ENCODE data around the gene ABCA10.
"Not testable (repeated sequence)": the region's sequence is repeated elsewhere in the genome, so short reads cannot be mapped to it uniquely, and the experiment has no call there.

ABCA10 gene

DNA sequence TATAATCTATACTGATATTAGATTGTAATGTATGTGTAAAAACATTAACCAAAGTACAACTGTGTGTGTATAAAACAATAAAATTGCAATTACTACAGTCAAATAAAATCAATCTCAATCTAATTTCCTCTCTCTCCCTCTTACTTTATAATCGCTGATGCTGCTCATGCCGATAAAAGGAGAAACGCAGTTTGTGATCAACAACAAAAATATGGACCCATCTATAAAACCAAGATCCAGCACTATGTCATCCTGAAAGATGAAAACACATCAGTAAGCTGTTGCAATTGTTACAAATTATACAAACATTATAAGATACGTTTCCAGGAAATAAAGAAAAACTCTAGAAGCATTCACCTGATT lies 53.4 kb downstream of the ABCA10 start:
- in situ Hi-C loops (cut with HindIII; ENCODE audit: low sequenced_read_pairs) = no loop called here
- H3K4me3 ChIP-seq (ENCODE audit: low read depth, low read length) = no peak overlapping the region
- TF ChIP-seq, protein P1, sequence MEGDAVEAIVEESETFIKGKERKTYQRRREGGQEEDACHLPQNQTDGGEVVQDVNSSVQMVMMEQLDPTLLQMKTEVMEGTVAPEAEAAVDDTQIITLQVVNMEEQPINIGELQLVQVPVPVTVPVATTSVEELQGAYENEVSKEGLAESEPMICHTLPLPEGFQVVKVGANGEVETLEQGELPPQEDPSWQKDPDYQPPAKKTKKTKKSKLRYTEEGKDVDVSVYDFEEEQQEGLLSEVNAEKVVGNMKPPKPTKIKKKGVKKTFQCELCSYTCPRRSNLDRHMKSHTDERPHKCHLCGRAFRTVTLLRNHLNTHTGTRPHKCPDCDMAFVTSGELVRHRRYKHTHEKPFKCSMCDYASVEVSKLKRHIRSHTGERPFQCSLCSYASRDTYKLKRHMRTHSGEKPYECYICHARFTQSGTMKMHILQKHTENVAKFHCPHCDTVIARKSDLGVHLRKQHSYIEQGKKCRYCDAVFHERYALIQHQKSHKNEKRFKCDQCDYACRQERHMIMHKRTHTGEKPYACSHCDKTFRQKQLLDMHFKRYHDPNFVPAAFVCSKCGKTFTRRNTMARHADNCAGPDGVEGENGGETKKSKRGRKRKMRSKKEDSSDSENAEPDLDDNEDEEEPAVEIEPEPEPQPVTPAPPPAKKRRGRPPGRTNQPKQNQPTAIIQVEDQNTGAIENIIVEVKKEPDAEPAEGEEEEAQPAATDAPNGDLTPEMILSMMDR (IDR thresholded peaks at IDR 0.05; ENCODE audit: low read depth, low read length) = no peak
- DNase-seq (ENCODE audit: low read depth, low spot score) = no peak

DNA sequence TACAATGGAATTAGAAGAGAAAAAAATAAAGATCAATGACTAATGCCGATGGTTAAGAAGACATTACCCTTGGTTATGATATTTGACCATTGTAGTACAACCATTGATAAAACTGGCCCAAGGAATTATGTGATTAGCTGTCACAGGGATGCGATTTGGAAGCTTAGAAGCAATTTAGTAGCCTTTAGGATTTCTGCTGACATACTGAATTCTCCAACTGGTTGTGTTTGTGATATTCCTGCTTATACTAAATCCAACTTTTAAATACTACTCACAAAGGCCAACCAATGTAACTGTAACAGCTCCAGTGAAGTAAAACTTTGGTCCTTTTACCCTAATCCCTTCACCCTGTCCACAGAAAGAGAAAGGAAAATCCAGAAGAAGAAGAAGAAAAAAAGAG lies 55.5 kb downstream of the ABCA10 start:
- in situ Hi-C loops (cut with HindIII; ENCODE audit: low sequenced_read_pairs) = no loop called here
- no peak overlapping the region for H3K4me3 ChIP-seq (ENCODE audit: low read depth, low read length)
- DNase-seq (ENCODE audit: low read depth, low spot score) = no peak
- TF ChIP-seq, protein P1 (IDR thresholded peaks at IDR 0.05; ENCODE audit: low read depth, low read length) = no peak

DNA sequence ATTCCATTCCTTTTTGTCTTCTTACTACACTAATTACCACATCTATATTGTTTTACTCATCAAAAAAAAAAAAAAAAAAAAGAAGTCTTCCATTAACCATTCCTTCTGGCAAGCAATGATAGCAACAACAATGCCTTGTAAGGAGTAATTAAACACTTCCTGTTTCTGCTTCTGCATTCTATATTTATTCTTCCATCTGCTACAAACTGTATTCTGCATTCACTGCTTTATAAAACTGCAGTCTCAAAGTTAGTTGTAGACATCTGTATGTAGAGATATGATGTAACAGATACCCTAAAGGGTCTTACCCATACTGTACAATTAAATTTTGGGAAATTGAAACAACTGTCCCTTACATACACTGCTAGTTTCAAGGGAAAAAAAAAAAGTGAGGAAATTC lies 58.2 kb downstream of the ABCA10 start:
- no peak for DNase-seq (ENCODE audit: low read depth, low spot score)
- in situ Hi-C loops (cut with HindIII; ENCODE audit: low sequenced_read_pairs) = no loop called here
- TF ChIP-seq, protein P1 (IDR thresholded peaks at IDR 0.05; ENCODE audit: low read depth, low read length) = no peak
- no peak overlapping the region for H3K4me3 ChIP-seq (ENCODE audit: low read depth, low read length)

DNA sequence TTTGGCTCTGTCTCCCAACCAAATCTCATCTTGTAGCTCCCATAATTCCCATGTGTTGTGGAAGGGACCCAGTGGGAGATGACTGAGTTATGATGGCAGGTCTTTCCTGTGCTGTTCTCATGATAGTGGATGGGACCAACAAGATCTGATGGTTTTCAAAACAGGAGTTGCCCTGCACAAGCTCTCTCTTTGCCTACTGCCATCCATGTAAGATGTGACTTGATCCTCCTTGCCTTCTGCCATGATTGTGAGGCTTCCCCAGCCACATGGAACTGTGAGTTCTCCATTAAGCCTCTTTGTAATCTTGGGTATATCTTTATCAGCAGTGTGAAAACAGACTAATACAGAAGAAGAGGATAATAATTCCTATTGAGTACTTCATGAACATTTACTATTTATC lies 60.0 kb downstream of the ABCA10 start:
- in situ Hi-C loops (cut with HindIII; ENCODE audit: low sequenced_read_pairs) = not testable (repeated sequence)

DNA sequence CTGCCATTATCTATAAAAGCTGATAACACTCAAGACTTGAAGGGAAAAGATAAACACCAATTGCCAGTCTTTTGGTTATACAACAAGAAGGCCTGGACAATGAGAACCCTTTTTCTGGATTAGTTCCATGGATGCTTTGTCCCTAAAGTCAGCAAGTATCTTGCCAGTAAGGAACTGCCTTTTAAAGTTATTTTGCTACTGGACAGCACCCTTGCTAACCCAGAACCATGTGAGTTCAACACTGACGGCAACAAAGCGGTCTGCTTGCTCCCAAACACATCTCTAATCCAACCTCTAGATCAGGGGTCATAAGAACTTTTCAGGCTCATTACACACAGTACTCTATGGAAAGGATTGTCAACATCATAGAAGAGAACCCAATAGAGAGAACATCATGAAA lies 61.7 kb downstream of the ABCA10 start:
- in situ Hi-C loops (cut with HindIII; ENCODE audit: low sequenced_read_pairs) = no loop called here
- TF ChIP-seq, protein P1 (IDR thresholded peaks at IDR 0.05; ENCODE audit: low read depth, low read length) = no peak

More for the DNA sequence above, 60.0 kb downstream of the ABCA10 start:
- not testable (repeated sequence) for H3K4me3 ChIP-seq (ENCODE audit: low read depth, low read length); DNase-seq (ENCODE audit: low read depth, low spot score)

DNA sequence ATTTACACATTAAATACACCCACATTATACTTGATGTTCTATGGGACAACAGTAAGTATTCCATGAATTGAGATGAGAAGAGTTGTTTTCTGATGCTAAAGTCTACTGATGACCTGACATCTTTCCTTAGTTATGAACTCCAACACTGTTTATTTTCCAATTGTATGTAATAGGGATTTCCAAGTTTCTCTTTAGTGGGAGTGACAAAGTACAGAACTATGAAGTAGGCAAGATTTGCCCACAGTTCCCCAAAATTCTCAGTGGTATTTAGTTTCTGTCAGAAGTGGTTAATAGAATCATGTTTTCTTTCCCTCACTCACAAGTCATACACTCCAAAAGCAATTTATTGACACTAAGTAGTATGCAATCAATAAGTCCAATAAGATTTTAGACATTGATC lies 64.4 kb downstream of the ABCA10 start:
- in situ Hi-C loops (cut with HindIII; ENCODE audit: low sequenced_read_pairs) = no loop called here
- DNase-seq (ENCODE audit: low read depth, low spot score) = no peak
- TF ChIP-seq, protein P1 (IDR thresholded peaks at IDR 0.05; ENCODE audit: low read depth, low read length) = no peak
- H3K4me3 ChIP-seq (ENCODE audit: low read depth, low read length) = no peak overlapping the region

More for the DNA sequence above, 61.7 kb downstream of the ABCA10 start:
- no peak overlapping the region for H3K4me3 ChIP-seq (ENCODE audit: low read depth, low read length)
- DNase-seq (ENCODE audit: low read depth, low spot score) = no peak

DNA sequence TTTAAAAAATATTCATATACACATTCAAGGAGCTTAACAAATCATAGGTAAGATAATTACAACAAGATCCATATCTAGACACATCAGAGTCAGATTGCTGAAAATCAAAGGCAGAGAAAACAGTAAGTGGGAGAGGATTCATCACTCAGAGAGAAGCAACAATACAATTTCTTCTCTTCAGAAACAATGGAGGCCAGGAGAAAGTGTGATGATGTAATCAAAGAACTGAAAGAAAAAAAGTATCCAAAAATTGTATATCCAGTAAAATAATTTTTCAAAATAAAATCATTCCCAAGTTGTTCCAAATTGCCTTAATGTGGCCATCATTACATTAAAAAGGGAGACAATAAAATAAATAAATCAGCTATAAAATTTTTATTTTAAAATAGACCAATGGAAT lies 69.2 kb downstream of the ABCA10 start:
- in situ Hi-C loops (cut with HindIII; ENCODE audit: low sequenced_read_pairs) = no loop called here
- TF ChIP-seq, protein P1 (IDR thresholded peaks at IDR 0.05; ENCODE audit: low read depth, low read length) = no peak
- no peak overlapping the region for H3K4me3 ChIP-seq (ENCODE audit: low read depth, low read length)
- DNase-seq (ENCODE audit: low read depth, low spot score) = no peak

Data from astrocyte of the spinal cord (primary cell).